HG03025 (cell line): Measurements from ENCODE around the gene STAU1.
"Not testable (repeated sequence)": the region's sequence is repeated elsewhere in the genome, so short reads cannot be mapped to it uniquely, and the experiment has no call there.

Experiments used
- ATAC-seq: cut with Tn5 transposase; IDR thresholded peaks from one replicate; pipeline ENCODE4 v1.9.1; 2021; ENCODE audit warnings: mild to moderate bottlenecking, moderate library complexity; ENCODE audit not compliant: unreplicated experiment, low FRiP score

Gene STAU1

GRCh38 chr20:49166534-49167449 lies 21.3 kb downstream of the STAU1 start:
- no peak for ATAC-seq

GRCh38 chr20:49165611-49166010 lies 22.5 kb downstream of the STAU1 start:
- peak; percentile 44 for ATAC-seq

DNA sequence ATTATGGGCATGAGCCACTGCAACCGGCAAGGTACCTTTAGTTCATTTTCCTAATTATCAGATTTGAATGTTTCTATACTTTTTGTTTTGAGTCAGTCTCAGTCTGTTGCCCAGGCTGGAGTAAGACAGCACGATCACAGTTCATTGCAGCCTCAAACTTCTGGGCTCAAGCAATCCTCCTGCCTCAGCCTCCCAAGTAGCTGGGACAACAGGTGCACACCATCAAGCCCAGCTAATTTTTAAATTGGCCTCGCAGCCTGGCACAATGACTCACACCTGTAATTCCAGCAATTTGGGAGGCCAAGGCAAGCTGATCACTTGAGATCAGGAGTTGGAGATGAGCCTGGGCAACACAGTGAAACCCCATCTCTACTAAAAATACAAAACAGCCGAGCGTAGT lies 24.4 kb downstream of the STAU1 start:
- ATAC-seq, result no peak

DNA sequence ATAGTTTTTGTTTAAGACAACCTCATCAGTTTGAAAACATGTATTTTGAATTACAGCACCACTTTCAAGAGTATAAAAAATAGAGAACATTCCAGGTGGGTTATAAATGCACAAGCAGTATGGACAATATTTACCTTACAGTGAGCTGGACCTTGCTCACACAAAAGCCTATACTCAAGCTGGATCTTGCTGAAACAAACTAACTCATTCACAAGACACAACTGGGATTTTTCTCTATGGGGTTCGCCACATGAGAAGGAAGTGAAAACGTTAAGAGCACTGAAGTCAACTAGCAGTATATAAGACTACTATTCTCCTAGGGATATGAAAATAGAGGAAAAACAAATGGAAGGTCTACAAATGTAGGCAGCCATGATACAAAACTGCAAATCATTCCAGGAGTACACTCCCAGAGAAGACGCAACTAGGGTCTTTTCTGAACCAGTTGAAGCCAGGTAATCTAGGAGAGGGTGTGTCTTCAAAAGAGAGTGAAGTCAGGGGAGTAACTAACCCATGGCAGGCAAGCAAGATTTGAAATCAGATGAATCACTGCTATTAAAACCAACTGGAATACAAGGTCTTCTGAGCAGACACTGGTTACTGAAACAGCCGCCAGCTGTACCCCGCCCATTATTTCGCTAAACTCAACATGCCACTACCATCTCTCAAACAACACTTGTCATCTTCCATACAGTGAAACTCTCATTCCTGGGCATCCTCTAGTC lies 26.5 kb downstream of the STAU1 start:
- ATAC-seq, result no peak

DNA sequence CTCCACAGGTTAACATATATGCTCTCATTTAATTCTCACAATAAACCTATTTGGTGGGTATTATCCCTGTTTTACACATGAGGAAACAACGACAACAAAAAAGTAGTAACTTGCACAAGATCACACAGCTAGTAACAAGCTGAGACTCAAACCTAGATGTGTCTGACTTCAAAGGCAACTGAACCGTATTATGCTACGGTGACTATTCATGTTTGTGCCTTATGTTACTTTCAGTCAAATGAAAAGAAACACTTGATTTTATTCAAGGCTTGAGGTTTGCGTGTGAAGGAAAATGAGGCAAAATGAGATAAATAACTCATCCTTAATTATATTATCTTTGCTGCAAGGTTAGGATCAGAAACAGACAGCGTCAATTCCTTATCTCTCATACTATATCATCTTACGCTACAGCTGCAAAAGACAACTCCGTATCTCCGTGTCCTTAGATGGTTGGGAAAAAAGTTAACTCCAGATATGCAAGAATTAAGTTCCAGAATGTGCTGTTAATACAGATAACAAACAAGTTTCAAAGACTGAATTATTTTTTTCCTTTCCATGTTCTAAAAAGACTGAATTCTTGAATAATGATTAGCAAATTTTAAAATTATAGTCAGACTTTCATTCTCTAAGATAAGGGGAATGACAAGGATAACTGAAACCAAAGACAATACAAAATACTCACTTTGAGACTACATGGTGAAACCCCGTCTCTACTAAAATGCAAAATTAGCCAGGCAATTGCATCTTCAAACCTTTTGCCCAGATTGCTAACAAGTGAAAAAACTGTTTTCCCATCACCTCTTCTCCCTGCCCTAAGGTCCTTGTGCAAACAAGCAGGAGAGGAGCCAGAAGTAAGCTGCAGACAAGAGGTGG lies 27.8 kb downstream of the STAU1 start:
- ATAC-seq, result no peak

DNA sequence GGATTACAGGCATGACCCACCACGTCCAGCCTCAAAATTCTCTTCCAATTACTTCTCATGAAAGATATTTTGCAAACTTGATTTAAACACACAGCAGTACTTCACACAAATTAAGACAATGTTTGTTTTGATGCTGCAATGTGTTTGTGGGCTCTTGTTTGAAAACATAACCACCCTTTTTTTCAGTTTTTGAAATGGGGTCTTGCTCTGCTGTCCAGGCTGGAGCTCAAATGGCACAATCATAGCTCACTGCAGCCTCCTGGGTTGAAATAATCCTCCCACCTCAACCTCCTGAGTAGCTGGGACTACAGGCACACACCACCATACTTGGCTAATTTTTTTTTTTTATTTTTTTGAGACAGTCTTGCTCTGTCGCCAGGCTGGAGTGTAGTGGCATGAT lies 31.0 kb downstream of the STAU1 start:
- no peak for ATAC-seq

GRCh38 chr20:49156481-49156880 lies 31.7 kb downstream of the STAU1 start:
- ATAC-seq, result no peak

DNA sequence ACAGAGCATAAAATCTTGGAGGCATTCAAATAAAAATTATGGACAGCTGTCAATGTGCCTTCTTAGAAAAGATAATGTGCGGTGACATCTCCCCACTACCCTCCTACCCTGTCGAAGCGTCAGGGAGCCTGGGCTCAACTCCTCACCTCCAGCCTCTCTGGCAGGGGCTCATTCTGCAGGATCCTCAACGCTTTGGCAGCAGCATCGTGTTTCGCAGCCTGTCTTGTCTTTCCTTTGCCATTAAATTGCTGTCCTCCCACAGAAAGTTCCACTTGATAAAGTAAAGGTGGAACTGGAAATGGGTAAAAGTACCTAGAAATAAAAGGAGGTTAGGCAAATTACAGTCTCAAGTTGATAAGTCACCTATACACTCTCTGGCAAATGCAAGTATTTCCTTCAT lies 36.7 kb downstream of the STAU1 start:
- no peak for ATAC-seq

GRCh38 chr20:49149281-49150045 lies 38.7 kb downstream of the STAU1 start:
- no peak for ATAC-seq

GRCh38 chr20:49148601-49149000 lies 39.5 kb downstream of the STAU1 start:
- ATAC-seq, result no peak

- no peak for ATAC-seq
Measured at GRCh38 chr20:49147296-49147695, 40.8 kb downstream of the STAU1 start.

DNA sequence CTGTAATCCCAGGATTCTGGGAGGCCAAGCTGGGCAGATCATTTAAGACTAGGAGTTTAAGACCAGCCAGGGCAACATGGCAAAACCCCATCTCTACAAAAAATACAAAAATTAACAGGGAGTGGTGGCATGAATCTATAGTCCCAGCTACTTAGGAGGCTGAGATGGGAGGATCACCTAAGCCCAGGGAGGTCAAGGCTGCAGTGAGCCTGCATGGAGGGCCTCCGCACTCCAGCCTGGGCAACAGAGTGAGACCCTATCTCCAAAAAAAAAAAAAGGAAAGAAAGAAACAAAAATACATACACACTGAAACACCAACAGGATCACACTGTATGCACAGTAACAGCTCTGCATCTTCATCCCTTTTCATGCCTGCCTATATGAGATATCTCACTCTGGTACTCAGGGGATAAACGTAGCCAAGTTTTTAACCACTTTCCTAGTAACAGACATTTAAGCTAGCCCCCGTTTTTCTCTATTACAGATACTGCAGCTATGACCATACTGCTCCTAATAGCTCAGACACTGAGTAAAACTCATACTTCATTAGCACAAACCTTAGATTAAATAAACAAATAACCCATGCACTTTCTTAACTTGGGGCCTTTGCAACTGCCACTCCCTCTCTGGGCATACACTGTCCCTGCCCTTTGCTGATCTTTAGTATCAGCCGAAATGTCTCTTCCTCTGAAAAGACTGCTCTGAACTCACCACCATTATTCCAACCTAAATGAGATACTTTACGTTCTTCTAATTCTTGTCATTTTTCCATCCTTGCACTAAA lies 41.5 kb downstream of the STAU1 start:
- ATAC-seq, result no peak

DNA sequence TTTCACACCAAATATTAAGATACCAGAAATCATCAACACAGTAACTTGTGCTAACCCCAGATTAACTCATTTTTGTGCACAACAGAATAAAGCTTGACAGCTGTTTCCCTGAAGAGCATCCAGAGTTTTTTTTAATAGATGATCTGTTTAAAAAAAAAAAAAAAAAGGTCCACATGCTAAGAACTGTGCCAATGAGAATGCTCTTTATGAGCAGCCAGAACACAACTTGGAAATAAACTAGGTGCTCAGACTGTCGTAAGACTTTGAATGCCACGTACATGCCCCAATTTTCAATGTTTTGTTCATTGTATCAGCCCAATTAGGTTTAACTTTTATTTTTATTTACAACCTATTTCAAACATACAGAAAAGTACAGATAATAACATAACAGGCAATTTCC lies 47.3 kb downstream of the STAU1 start:
- ATAC-seq, result no peak

- no peak for ATAC-seq
Measured at GRCh38 chr20:49140411-49140810, 47.7 kb downstream of the STAU1 start.

DNA sequence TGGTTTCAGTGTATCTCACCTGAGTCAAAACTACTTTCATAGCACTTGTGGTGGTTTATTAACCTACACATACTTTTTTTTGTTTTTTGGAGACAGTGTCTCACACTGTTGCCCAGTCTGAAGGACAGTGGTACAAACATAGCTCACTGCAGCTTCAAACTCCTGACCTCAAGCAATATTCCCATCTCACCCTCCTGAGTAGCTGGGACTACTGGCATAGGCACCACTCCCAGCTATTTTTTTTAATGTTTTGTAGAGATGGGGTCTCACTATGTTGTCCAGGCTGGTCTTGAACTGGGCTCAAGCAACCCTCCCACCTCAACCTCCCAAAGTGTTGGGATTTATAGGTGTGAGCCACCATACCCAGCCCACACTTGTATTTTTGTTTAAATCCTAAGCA lies 49.7 kb downstream of the STAU1 start:
- ATAC-seq, result no peak

GRCh38 chr20:49136817-49137571 lies 51.1 kb downstream of the STAU1 start:
- ATAC-seq, result no peak

DNA sequence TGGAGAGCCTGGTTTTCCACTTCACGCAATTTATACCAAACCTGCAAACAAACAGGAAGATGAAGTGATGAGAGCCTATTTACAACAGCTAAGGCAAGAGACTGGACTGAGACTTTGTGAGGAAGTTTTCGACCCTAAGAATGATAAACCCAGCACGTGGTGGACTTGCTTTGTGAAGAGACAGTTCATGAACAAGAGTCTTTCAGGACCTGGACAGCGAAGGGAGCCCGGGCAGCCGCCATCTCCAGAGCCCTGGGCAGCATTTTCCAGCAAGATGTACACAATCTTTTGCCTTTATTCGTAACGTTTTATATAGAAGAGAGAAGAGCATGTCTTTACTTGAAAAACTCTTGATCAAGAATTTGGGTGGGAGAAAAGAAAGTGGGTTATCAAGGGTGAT lies 53.3 kb downstream of the STAU1 start:
- not testable (repeated sequence) for ATAC-seq

- ATAC-seq, result no peak
Measured at GRCh38 chr20:49133571-49133970, 54.6 kb downstream of the STAU1 start.
